GM18867 (cell line): ENCODE results near the gene RRAS2.

ENCODE experiments used
- ATAC-seq: cut with Tn5 transposase; IDR thresholded peaks from one replicate; pipeline ENCODE4 v1.9.1; 2021; ENCODE audit warnings: mild to moderate bottlenecking, moderate library complexity; ENCODE audit not compliant: unreplicated experiment

RRAS2 gene

GRCh38 chr11:14229472-14229871 lies 129.5 kb downstream of the RRAS2 start:
- no peak for ATAC-seq

GRCh38 chr11:14228356-14228755 lies 130.6 kb downstream of the RRAS2 start:
- ATAC-seq: no peak
